Endothelial cell of umbilical vein (primary cell): ENCODE measurements around the gene TYK2. TPM values are rescaled to one million over a fixed set of nuclear protein-coding genes. Genes with fewer than 3 reads are reported as not detected.

Experiments
- BruUV-seq: library from RNA; stranded (reverse); fragments of 400-500 nt; replicated peaks from 2 replicates; lab custom pipeline; 2021; lab: Mats Ljungman, UMichigan
- CTCF ChIA-PET: fragments of 300-600, 350-600 bp; sonication (Branson Sonifier 250); formaldehyde crosslinking; loops from one replicate; lab custom pipeline; 2021; ENCODE audit warnings: antibody characterized with exemption, inconsistent platforms; lab: Charles Lee
- POLR2A ChIA-PET: fragments of 300-600, 350-600 bp; sonication (Branson Sonifier 250); formaldehyde crosslinking; loops from one replicate; lab custom pipeline; 2021; ENCODE audit warnings: antibody characterized with exemption, inconsistent platforms; lab: Charles Lee
- DNase-seq: peaks from one replicate; pipeline ENCODE4 v3.0.0-alpha.2; 2011; ENCODE audit warnings: low read depth, low spot score
- FAIRE-seq: peaks from 2 replicates; lab custom pipeline; 2011; peaks lifted over from hg19 to GRCh38; lab: Jason Lieb, UNC
- H2AFZ ChIP-seq: 2 replicates; pipeline ENCODE4 v1.6.0; 2012; ENCODE audit warnings: low read depth, low read length, control low read depth, inconsistent platforms
- H3K27ac ChIP-seq: 2 replicates; pipeline ENCODE4 v1.5.1; 2011; ENCODE audit warnings: low read depth, mild to moderate bottlenecking, control low read depth, low read length, moderate library complexity; ENCODE audit not compliant: insufficient read depth
- H3K27me3 ChIP-seq, 2 experiments: 2 replicates each; pipeline versions ENCODE4 v1.6.0 to v1.6.1; 2011; ENCODE audit warnings: low read length in 2 of 2, mixed read lengths in 1 of 2; ENCODE audit not compliant: control insufficient read depth in 2 of 2, insufficient read depth in 2 of 2
- H3K36me3 ChIP-seq, 2 experiments: 2 replicates in 1 of 2; 3 replicates in 1 of 2; pipeline ENCODE4 v1.5.1; 2011; ENCODE audit warnings: low read length in 2 of 2, mild to moderate bottlenecking in 1 of 2, moderate library complexity in 1 of 2; ENCODE audit not compliant: control insufficient read depth in 2 of 2, insufficient read depth in 2 of 2; ENCODE audit errors: extremely low read depth in 1 of 2
- H3K4me1 ChIP-seq: 3 replicates; pipeline ENCODE4 v1.5.1; 2011; ENCODE audit warnings: mild to moderate bottlenecking, low read length; ENCODE audit not compliant: control insufficient read depth, insufficient read depth; ENCODE audit errors: extremely low read depth
- H3K4me2 ChIP-seq: 2 replicates; pipeline ENCODE4 v1.6.1; 2011; ENCODE audit warnings: low read length, control low read depth, mixed read lengths; ENCODE audit not compliant: insufficient read depth
- H3K4me3 ChIP-seq, 3 experiments: fragments of 200-600 bp in 1 of 3; sonication (generic), shearing (Covaris generic) in 1 of 3; replicated peaks in 1 of 3; 2 replicates each; pipeline ENCODE4 v1.5.1; 2011 to 2016; ENCODE audit warnings: control low read depth in 3 of 3, low read length in 3 of 3, mild to moderate bottlenecking in 2 of 3, inconsistent platforms in 1 of 3, low read depth in 1 of 3, moderate library complexity in 1 of 3; ENCODE audit not compliant: insufficient read depth in 1 of 3
- H3K79me2 ChIP-seq: 2 replicates; pipeline ENCODE4 v1.6.0; 2012; ENCODE audit warnings: low read length, inconsistent platforms; ENCODE audit not compliant: control insufficient read depth, insufficient read depth
- H3K9ac ChIP-seq: replicated peaks from 2 replicates; pipeline ENCODE3; 2011; ENCODE audit warnings: low read length, control low read depth; ENCODE audit not compliant: insufficient read depth; ENCODE audit errors: extremely low read depth
- H3K9me1 ChIP-seq: replicated peaks from 3 replicates; pipeline ENCODE4 v1.6.0; 2011; ENCODE audit warnings: mild to moderate bottlenecking, low read length; ENCODE audit not compliant: control insufficient read depth, insufficient read depth; ENCODE audit errors: extremely low read depth
- H3K9me3 ChIP-seq: replicated peaks from 2 replicates; pipeline ENCODE4 v1.5.1; 2012; ENCODE audit warnings: low read length, inconsistent platforms; ENCODE audit not compliant: control insufficient read depth, insufficient read depth
- H4K20me1 ChIP-seq: replicated peaks from 2 replicates; pipeline ENCODE3; 2011; ENCODE audit warnings: mild to moderate bottlenecking, low read length; ENCODE audit not compliant: control insufficient read depth, insufficient read depth; ENCODE audit errors: extremely low read depth
- GATA2 ChIP-seq: IDR thresholded peaks from 2 replicates; pipeline ENCODE4 v1.7.0; 2011; ENCODE audit warnings: low read depth, mild to moderate bottlenecking, moderate library complexity, mixed read lengths, low read length; ENCODE audit not compliant: insufficient read length, insufficient read depth
- JUN ChIP-seq: IDR thresholded peaks from 2 replicates; pipeline ENCODE4 v1.6.1; 2011; ENCODE audit warnings: borderline replicate concordance, low read depth; ENCODE audit not compliant: insufficient read length, insufficient read depth
- POLR2A ChIP-seq: IDR thresholded peaks from 2 replicates; pipeline ENCODE4 v1.6.1; 2012; ENCODE audit warnings: low read depth, mild to moderate bottlenecking, control low read depth, low read length
- POLR2AphosphoS5 ChIP-seq: IDR thresholded peaks from 2 replicates; pipeline ENCODE4 v1.6.1; 2012; ENCODE audit warnings: low read depth, mild to moderate bottlenecking, control low read depth, low read length, moderate library complexity; ENCODE audit not compliant: insufficient read depth
- dilution Hi-C: fragments of 300-500 bp; cut with MboI; formaldehyde crosslinking; loops from one replicate; pipeline ENCODE4 v1.15.0; 2019; ENCODE audit warnings: low sequenced_read_pairs; ENCODE audit not compliant: extremely low pct_ligation_motif_present
- intact Hi-C: fragments of 100-400 bp; cut with micrococcal nuclease; formaldehyde crosslinking; loops from one replicate; pipeline ENCODE4 v1.10.0; 2022
- polyA plus RNA-seq, 4 experiments: library from polyadenylated mRNA; depleted of rRNA in 3 of 4; stranded (reverse) in 3 of 4; unstranded in 1 of 4; fragments of >200 nt; gene quantifications; 2 replicates each; pipeline versions ENCODE4 v1.2.1 to v1.2.3, GENCODE V29; 2011 to 2012; ENCODE audit warnings: missing spikeins in 1 of 4
- total RNA-seq: library from RNA; stranded (reverse); gene quantifications from 2 replicates; pipeline ENCODE4 v1.2.3, GENCODE V29; 2021
- TF ChIP-seq, protein P1 (sequence below), 2 donors: IDR thresholded peaks; 1 replicate in 1 of 2; 2 replicates in 1 of 2; pipeline ENCODE4 v1.5.1; 2011; ENCODE audit warnings: low read length in 2 of 2, mild to moderate bottlenecking in 2 of 2, moderate library complexity in 2 of 2, control low read depth in 1 of 2, inconsistent platforms in 1 of 2, low read depth in 1 of 2; ENCODE audit not compliant: insufficient read depth in 1 of 2; ENCODE audit errors: extremely low read depth in 1 of 2

Gene TYK2
- total and polyA plus RNA-seq, 2 donors (not counting 3 experiments of a cell fraction or from before 2014, with no cell fraction given) = 92.9 to 138 TPM

DNA sequence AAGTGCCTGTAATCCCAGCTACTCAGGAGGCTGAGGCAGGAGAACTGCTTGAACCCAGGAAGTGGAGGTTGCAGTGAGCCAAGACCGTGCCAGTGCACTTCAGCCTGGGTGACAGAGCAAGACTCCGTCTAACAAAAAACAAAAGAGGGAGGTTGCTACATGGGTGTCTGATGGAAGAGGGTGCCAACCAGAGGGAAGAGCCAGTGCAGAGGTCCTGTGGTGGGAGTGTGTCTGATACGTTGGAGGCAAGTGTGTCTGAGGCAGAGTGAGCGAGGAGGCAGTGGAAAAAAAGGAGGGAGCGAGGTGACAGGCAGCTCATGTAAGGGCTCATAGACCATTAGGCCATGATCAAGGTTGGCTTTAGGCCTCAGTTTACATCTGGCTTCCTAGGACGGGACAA, 46.8 kb upstream of the TYK2 start:
- dilution Hi-C loops = no loop called here

More for the DNA sequence above, 46.8 kb upstream of the TYK2 start:
- peaks cover 27% of the 10 kb centered on the region for H3K4me1 ChIP-seq
- FAIRE-seq = no peak
- H3K9me1 ChIP-seq = no peaks in the 10 kb centered on the region
- H2AFZ ChIP-seq = no peak overlapping the region
- no peaks in the 10 kb centered on the region for H3K36me3 ChIP-seq
- no peak overlapping the region for H3K4me3 ChIP-seq
- no peak overlapping the region for H3K9ac ChIP-seq
- ChIA-PET CTCF (interaction anchor here (0.6 to 5.6 kb wide), 4 partner anchors 9 to 39 kb away, joined by 3 to 50 read pairs (median 10); no protein-coding TSS in a partner anchor), POLR2A (no interaction called here)
- BruUV-seq = no TSS peak
- H3K4me2 ChIP-seq = no peak overlapping the region
- no peak for DNase-seq
- H3K27me3 ChIP-seq = peaks cover 2 to 11% of the 10 kb centered on the region in 2 experiments
- no peaks in the 10 kb centered on the region for H4K20me1 ChIP-seq
- intact Hi-C loops = no loop called here
- H3K9me3 ChIP-seq = no peaks in the 10 kb centered on the region
- no peak for TF ChIP-seq JUN
- TF ChIP-seq POLR2A = no peak
- no peak for TF ChIP-seq GATA2
- TF ChIP-seq POLR2AphosphoS5 = no peak
- TF ChIP-seq, protein P1, sequence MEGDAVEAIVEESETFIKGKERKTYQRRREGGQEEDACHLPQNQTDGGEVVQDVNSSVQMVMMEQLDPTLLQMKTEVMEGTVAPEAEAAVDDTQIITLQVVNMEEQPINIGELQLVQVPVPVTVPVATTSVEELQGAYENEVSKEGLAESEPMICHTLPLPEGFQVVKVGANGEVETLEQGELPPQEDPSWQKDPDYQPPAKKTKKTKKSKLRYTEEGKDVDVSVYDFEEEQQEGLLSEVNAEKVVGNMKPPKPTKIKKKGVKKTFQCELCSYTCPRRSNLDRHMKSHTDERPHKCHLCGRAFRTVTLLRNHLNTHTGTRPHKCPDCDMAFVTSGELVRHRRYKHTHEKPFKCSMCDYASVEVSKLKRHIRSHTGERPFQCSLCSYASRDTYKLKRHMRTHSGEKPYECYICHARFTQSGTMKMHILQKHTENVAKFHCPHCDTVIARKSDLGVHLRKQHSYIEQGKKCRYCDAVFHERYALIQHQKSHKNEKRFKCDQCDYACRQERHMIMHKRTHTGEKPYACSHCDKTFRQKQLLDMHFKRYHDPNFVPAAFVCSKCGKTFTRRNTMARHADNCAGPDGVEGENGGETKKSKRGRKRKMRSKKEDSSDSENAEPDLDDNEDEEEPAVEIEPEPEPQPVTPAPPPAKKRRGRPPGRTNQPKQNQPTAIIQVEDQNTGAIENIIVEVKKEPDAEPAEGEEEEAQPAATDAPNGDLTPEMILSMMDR (IDR thresholded peaks at IDR 0.05; ENCODE audit: extremely low read depth in 1 of 2, insufficient read depth in 1 of 2, low read depth in 1 of 2, low read length in 2 of 2) = no peak
- no peak overlapping the region for H3K27ac ChIP-seq
- no peaks in the 10 kb centered on the region for H3K79me2 ChIP-seq
